ENCODE results near the gene SETD4.

DNA sequence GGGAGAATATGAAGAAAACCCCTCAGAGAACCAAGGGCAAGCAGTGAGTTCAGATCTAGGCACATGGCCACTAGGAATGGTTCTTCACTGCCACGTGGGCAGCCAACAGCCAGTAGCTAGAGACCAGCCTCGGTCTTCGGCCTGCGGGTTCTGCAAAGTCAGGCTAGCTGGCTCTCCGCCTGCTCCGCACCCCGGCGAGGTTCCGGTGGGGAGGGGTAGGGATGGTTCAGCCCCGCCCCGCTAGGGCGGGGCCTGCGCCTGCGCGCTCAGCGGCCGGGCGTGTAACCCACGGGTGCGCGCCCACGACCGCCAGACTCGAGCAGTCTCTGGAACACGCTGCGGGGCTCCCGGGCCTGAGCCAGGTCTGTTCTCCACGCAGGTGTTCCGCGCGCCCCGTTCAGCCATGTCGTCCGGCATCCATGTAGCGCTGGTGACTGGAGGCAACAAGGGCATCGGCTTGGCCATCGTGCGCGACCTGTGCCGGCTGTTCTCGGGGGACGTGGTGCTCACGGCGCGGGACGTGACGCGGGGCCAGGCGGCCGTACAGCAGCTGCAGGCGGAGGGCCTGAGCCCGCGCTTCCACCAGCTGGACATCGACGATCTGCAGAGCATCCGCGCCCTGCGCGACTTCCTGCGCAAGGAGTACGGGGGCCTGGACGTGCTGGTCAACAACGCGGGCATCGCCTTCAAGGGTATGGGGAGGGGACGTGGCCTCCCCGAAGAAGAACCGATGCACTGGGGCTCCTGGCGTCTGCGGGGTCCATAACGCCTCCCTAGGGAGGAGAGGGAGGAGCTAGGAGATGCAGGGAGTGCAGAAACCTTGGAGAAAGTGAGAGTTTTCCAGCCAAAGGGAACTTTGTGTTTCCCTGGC is 9.6 kb upstream of the SETD4 start, which contains the start of gene CBR1:
- TF ChIP-seq EZH2 (IDR thresholded peaks at IDR 0.05; ENCODE audit: insufficient read depth, poor library complexity, severe bottlenecking) (no peak), EZH2phosphoT487 (IDR thresholded peaks at IDR 0.05; ENCODE audit: insufficient read depth, low read depth) (no peak)
